PFSK-1 (cell line): ENCODE measurements around the gene ACSF3.

Experiments
- FOXP2 ChIP-seq: optimal IDR thresholded peaks from 2 replicates; pipeline ENCODE3; 2011; ENCODE audit warnings: borderline replicate concordance, control low read depth, inconsistent platforms; ENCODE audit not compliant: insufficient read depth; ENCODE audit errors: extremely low read length, extremely low read depth
- POLR2AphosphoS5 ChIP-seq: IDR thresholded peaks from 2 replicates; pipeline ENCODE4 v1.6.1; 2012; ENCODE audit warnings: low read depth, mild to moderate bottlenecking, control low read depth, low read length, moderate library complexity
- REST ChIP-seq, 2 experiments: IDR thresholded peaks; 2 replicates each; pipeline versions ENCODE4 v1.6.1 to v1.8.0; 2011 to 2012; ENCODE audit warnings: low read depth in 2 of 2, low read length in 2 of 2, control low read depth in 1 of 2, inconsistent platforms in 1 of 2, mild to moderate bottlenecking in 1 of 2, moderate library complexity in 1 of 2; ENCODE audit not compliant: insufficient read depth in 1 of 2
- SIN3A ChIP-seq: IDR thresholded peaks from 2 replicates; pipeline ENCODE4 v1.6.1; 2012; ENCODE audit warnings: mild to moderate bottlenecking, low read length, moderate library complexity, borderline replicate concordance; ENCODE audit not compliant: insufficient read depth
- TAF1 ChIP-seq: IDR thresholded peaks from 2 replicates; pipeline ENCODE4 v1.6.1; 2012; ENCODE audit warnings: low read length, control low read depth, borderline replicate concordance; ENCODE audit not compliant: insufficient read depth

Gene ACSF3

GRCh38 chr16:89050119-89050867 lies 43.4 kb upstream of the ACSF3 start:
- TF ChIP-seq SIN3A (no peak), POLR2AphosphoS5 (no peak), REST (IDR thresholded peaks at IDR 0.05; ENCODE audit: insufficient read depth in 1 of 2, low read depth in 2 of 2, low read length in 2 of 2) (no peak), TAF1 (no peak), FOXP2 (no peak)

GRCh38 chr16:89050868-89051311 lies 42.8 kb upstream of the ACSF3 start:
- TF ChIP-seq FOXP2 (no peak), TAF1 (no peak), SIN3A (no peak), REST (IDR thresholded peaks at IDR 0.05; ENCODE audit: insufficient read depth in 1 of 2, low read depth in 2 of 2, low read length in 2 of 2) (no peak), POLR2AphosphoS5 (no peak)

GRCh38 chr16:89051521-89052166 lies 42.0 kb upstream of the ACSF3 start:
- TF ChIP-seq REST (IDR thresholded peaks at IDR 0.05; ENCODE audit: insufficient read depth in 1 of 2, low read depth in 2 of 2, low read length in 2 of 2): no peak
- TF ChIP-seq TAF1: no peak
- TF ChIP-seq POLR2AphosphoS5: no peak
- TF ChIP-seq FOXP2: no peak

- TF ChIP-seq TAF1 (no peak), POLR2AphosphoS5 (no peak), SIN3A (no peak), REST (IDR thresholded peaks at IDR 0.05; ENCODE audit: insufficient read depth in 1 of 2, low read depth in 2 of 2, low read length in 2 of 2) (no peak), FOXP2 (no peak)
These were observed 41.3 kb upstream of the ACSF3 start for GRCh38 chr16:89052191-89052889.
